NOMO-1 treated with DMSO at 0.1 percent for 48 hours (cell line): ENCODE measurements around the gene SIRT2.
"Not testable (repeated sequence)": the region's sequence is repeated elsewhere in the genome, so short reads cannot be mapped to it uniquely, and the experiment has no call there.

ENCODE experiments used
- DNase-seq: peaks from one replicate; lab custom pipeline; 2025; ENCODE audit not compliant: unreplicated experiment; lab: John Stamatoyannopoulos, UW

Gene SIRT2

DNA sequence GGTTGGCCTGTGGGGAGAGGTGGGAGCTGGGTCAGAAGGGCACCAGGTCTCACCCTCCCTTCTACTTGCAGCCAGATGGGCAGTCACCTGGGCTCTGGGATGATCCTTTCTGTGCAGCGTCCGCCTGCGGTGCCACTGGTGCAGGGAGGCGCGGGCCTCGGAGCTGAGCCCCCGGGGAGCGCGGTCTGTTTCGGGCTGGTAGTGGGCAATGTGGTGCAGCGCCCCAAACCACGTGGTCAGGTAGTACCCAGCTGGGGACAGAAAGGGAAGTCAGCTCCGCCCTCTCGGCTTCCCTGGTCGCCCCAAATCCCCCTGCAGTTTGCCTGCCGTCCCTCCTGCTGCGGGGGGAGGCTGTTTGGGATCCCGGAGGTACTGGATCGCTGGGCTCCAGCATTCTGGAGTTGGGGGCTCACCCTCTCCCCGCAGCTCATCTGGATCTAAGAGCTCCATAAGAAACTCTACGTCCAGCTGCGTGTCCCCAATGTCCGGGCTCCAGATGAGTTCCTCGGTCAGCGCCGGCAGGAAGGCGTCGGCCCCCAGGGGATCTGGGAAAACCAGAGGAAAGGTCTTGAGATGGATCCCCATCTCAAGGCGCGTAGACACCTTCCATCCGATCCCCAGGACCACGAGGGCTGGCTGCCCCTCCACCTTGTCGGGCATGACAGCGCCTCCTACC is 30.1 kb downstream of the SIRT2 start:
- DNase-seq, result no peak

DNA sequence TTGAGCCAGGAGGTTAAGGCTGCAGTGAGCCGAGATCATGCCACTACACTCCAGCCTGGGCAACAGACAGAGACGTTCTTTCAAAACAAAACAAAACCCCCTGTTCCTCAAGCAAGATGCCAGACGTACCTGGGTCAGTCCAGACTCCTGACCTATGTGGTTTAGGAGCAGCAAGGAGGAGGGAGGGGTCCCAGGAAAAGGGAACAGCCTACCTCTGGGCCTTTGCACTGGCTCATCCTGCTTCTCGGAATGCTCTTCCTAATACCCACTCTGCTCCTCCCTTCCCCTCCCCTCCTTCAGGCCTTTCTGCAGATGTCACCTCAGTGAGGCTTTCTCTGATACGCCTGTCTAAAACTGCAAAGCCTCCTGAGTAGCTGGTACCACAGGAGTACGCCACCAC is 30.9 kb downstream of the SIRT2 start:
- DNase-seq, result no peak

DNA sequence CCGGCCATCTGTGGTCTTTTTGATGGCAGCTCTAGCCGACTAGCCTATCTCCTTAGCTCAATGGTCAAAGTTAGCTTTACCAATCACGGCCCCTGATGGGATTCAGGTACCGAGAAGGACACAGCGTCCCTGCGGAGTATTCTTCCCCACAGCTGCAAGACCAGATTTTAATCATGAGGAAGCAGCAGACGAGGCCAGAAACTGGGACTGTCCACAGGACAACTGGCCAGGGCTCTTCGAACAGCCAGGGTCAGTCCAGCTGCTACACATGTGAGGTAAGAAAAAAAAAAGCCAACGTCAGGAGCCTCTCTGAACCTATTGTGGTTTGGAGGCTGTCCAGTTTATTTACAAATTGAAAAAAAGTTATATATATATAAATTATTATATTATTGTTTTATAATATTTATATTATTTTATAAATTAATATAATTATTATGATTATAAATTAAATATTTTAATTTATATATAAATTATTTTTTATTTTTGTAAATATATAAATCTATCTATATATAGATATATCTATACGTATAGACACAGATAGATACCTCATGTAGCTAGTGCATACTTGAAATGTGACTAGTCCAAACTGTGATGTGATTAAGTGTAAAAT is 32.1 kb downstream of the SIRT2 start:
- no peak for DNase-seq

GRCh38 chr19:38862321-38863059 is 36.9 kb downstream of the SIRT2 start:
- DNase-seq, result peak; percentile 46

GRCh38 chr19:38861368-38861767 is 38.0 kb downstream of the SIRT2 start:
- no peak for DNase-seq

DNA sequence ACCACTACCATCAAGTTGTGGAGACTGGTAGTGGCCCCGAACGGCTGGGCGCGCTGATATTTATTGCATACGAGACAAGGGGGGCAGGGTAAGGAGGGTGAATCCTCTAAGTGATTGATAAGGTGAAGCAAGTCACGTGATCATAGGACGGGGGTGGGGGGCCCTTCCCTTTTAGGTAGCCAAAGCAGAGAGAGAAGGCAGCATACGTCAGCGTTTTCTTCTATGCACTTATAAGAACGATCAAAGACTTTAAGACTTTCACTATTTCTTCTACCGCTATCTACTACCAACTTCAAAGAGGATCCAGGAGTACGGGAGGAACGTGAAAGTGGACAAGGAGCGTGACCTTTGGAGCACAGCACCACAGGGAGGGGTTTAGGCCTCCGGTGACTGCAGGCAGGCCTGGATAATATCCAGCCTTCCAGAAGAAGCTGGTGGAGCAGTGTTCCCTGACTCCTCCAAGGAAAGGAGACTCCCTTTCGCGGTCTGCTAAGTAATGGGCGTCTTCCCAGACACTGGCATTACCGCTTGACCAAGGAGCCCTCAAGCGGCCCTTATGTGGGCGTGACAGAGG is 39.7 kb downstream of the SIRT2 start:
- DNase-seq, result not testable (repeated sequence)

DNA sequence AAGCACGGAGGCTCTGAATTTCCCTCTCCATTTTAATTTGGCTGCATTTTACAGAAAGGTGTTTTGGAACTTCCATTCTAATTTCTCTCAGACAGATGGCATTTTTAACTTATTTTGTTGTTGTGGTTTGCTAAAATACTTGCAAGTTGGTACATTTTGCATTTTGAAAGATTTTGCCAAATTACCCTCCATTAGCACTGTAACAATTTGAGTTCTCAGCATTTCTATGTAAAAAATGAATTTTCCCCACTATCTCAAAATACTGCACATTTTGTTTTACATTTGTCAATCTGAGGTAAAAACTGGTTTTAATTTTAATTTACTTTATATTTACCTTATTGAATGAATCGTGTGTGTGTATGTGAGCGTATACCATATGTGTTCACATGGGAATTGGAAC is 42.6 kb downstream of the SIRT2 start:
- DNase-seq, result no peak

GRCh38 chr19:38855751-38856150 is 43.7 kb downstream of the SIRT2 start:
- DNase-seq, result not testable (repeated sequence)

GRCh38 chr19:38854961-38855360 is 44.5 kb downstream of the SIRT2 start:
- not testable (repeated sequence) for DNase-seq

DNA sequence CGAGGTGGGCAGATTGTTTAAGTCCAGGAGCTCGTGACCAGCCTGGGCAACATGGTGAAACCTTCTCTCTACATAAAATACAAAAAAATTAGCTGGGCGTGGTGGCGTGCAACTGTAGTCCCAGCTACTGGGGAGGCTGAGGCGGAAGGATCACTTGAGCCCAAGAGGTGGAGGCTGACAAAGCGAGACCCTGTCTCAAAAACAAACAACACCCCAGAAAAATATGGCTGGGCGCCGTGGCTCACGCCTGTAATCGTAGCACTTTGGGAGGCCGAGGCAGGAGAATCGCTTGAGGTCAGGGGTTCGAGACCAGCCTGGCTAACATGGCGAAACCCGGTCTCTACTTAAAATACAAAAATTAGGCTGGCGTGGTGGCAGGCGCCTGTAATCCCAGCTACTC is 46.2 kb downstream of the SIRT2 start:
- no peak for DNase-seq

DNA sequence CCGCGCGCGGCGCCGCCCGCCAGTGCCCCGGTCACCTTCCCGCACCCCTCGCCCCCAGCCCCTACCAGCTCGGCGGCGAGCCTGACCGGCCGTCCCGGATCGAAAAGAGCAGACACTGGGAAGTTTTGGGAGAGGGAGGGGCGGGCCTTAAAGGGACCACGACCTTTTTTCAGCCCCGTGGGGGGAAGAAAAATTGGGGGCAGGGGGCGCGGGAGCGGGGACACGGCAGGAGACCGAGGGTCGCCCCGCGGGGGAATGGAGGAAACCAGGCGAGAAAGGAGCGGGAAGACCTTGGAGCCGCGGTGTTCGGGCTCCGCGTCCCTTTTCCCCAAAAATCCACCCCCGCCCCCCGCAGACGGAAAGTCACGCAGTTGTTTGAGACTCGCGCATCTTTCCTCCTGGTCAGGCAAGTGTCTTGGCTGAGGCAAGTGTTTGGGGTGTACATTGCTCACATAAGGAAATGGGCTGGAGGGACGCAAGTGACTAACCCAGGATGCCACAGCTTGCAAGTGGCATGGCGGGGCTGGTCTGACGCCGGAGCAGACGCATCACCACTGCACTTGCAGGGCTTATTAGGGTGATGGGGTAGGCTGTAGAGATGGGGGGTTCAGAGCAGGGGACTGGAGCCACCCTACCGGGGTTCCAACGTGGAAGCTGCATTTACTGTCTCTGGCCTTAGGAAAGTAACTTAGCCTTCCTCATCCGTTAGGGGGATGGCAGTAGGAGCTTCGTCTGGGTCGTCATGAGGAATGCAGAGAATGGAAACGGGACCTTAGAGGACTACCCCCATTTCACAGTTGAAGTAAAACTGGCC is 47.0 kb downstream of the SIRT2 start:
- peak; percentile 52 for DNase-seq

GRCh38 chr19:38851622-38852230 is 47.7 kb downstream of the SIRT2 start:
- peak; percentile 86 for DNase-seq

DNA sequence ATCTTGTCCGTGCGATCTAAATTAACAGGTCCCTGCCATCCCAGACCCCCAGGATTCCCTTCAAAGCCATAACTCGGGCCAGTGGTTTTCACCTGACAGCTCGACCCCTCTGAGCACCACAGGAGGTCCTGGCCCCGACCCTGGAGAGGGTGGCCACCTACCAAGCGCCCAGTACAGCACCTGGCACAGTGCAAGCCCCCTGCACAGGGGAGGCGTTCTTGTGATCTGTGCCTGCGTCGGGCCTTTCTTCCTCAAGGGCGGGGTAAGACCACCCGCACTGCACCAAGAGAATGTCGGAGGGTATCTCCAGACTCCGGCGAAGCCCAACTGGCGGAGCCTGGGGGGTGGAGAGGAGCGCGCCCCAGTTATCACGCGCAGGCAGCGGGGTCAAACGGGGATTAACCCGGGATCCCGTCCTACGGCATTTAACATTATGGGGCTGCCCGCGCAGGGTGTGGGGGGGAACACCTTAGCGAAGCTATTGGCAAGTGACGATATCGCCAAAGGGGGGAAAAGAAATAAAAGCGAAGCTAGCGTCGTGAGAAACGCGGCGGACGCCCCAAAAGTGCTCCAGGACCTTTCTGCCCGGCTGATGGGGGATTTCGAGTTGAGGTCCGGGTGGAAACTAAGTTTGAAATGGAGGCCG is 48.3 kb downstream of the SIRT2 start:
- DNase-seq, result no peak

DNA sequence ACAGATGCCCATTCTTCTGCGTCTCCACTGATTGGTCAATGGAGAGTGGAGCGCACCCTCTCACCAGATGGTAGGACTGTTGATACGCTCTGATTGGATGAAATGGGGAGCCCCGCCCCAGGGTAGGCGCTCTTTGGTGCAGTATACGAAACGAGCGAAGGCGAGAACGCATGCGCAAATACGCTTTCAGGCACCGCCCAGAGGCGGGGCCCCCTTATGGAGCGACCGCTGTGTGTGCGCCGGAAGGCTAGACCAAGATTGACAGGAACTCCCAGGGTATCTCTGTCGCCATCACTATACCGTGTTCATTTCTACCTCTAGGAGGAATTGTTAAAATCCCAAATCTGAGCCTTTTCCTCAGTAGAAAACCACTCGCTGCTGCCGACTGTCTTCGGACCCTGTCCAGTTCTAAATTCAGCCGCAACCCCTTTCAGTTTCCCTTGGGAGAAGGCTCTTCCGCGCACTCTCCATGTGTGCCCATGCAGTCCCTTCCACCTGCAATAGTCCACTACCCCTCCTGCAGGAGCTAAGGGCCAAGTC is 48.9 kb downstream of the SIRT2 start:
- no peak for DNase-seq

DNA sequence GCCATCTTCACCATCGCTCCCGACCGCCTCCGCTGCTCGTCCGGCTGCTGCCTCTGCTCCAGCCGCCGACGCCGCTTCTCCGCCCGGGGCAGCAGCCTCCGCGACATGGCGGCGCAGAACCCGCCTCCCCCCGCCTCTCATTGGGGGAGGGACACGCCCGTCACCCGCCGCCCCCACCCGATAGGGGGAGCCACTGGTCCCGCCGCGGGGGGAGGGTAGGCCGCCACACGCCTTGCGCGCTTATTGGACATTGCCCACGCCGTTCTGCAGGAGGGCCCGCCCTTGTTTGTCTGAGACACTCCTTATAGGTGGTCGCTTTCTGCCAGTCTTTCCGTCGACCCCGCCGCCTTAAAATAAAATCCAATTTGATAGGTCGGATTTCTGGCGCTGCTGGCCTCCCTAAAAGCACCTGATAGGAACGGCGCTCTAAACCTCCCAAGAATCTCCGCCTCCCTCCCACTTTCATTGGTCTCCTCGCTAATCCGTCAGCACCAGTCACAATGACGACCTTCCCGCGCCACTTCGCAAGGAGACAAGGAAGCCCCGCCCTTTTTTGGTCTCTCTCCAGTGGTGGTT is 49.5 kb downstream of the SIRT2 start, which contains the start of gene HNRNPL:
HNRNPL (minus strand) TSS at position 127 of the 576 bp plus-strand sequence; CDS start at position 107, 20 bp downstream.
- DNase-seq, result peak; percentile 100

DNA sequence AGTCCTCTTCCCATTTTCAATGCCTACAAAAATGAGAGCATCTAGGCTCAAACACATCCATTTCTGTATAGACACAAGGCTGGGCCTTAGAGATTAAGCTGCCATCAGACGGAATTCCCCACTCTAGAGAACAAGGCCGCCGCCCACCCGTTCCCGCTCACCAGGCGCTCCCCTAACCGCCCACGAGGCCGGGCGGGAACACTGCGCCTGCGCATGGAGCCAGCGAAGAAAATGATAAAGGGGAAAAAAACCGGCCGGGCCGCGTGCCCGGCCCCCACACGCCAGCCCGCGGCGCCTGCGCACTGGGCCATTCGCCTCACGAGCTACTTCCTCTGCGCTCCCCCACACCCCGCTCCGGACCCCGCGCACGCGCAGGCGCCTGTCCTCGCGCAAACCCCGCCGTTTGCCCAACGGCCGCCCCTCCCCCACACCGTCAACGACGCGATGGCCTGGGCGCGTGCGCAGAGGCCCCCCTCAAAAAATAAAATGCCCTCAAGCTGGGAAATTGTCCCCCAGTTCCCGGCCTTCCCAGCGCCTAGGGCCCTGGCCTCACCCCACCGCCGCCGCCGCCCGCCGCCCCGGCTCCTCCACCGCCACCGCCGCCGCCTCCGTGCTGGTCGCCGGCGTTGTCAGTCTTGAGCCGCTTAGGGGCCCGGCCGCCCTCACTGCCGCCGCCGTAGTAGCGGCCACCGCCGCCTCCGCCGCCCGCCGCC is 50.1 kb downstream of the SIRT2 start:
- DNase-seq, result peak; percentile 93

DNA sequence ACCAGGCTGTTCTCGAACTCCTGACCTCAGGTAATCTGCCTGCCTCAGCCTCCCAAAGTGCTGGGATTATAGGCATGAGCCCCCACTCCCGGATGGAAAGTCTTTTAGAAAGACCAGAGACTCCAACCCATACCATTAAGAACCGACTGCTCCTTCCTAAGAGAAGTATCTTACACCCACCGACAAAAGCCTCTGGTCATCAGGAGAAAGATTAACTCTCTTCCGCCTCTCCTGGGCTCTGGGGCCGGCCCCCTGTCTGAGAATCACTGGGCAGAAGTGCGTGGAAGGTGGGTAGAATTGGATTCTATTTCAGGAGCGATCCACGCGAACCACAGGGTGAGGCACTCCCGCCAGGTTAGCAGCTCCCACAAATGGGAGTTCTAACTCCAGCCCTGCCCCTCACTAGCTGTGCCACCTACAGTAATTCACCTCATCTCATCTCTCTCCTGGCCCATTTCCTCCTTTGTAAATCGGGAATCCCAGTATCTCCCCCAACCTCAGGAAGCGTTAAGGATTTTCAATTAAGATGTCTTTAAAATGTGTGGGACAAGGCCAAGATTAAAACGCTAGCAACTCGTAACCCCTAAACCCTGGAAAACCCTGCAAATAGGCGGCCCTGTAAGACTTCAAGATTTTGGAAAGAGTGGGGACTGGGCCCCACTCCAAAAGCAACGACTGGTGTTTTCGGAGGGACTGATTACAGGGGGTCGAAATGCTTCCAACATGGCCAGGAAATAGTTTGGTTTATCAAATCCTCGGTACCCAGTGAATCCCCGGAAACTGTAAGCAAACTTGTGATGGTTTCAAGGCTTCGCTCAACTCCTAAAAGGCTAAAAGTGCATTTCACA is 50.9 kb downstream of the SIRT2 start:
- no peak for DNase-seq

DNA sequence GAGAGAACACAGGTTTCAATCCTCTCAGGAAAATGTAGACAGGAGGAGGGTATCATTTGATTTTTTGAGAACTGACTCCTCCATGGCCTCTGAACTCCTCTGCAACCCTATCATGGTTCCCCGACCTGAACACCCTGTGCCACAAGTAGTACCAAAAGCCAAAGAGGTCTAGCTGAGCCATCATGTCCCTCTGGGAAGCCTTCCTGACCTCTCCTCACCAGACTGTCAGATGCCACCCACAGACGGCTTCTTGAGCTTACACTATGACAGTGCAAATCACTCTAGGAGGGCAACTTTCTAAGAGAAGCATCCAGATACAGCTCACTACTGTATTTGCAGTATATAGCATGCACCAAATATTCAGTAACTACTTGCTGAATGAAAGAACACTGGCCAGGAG is 53.3 kb downstream of the SIRT2 start:
- DNase-seq, result no peak
